Endothelial cell of umbilical vein (primary cell): ENCODE results near the gene EDC3.

ENCODE experiments used
- CTCF ChIP-seq, 2 donors: IDR thresholded peaks; 1 replicate in 1 of 2; 2 replicates in 1 of 2; pipeline ENCODE4 v1.5.1; 2011; ENCODE audit warnings: low read length in 2 of 2, mild to moderate bottlenecking in 2 of 2, moderate library complexity in 2 of 2, control low read depth in 1 of 2, inconsistent platforms in 1 of 2, low read depth in 1 of 2; ENCODE audit not compliant: insufficient read depth in 1 of 2; ENCODE audit errors: extremely low read depth in 1 of 2
- EZH2 ChIP-seq: IDR thresholded peaks from 2 replicates; pipeline ENCODE4 v1.6.1; 2012; ENCODE audit warnings: borderline replicate concordance, low read depth, mild to moderate bottlenecking, moderate library complexity, low read length, inconsistent platforms; ENCODE audit not compliant: severe bottlenecking
- MYC ChIP-seq: IDR thresholded peaks from one replicate; pipeline ENCODE4 v1.6.1; 2011; ENCODE audit warnings: mild to moderate bottlenecking, low read depth, low read length
- POLR2A ChIP-seq: IDR thresholded peaks from 2 replicates; pipeline ENCODE4 v1.6.1; 2012; ENCODE audit warnings: low read depth, mild to moderate bottlenecking, control low read depth, low read length
- POLR2AphosphoS5 ChIP-seq: IDR thresholded peaks from 2 replicates; pipeline ENCODE4 v1.6.1; 2012; ENCODE audit warnings: low read depth, mild to moderate bottlenecking, control low read depth, low read length, moderate library complexity; ENCODE audit not compliant: insufficient read depth

GRCh38 chr15:74676801-74677200 lies 19.0 kb downstream of the EDC3 start:
- TF ChIP-seq POLR2A (no peak), POLR2AphosphoS5 (no peak), CTCF (IDR thresholded peaks at IDR 0.05; ENCODE audit: extremely low read depth in 1 of 2, insufficient read depth in 1 of 2, low read depth in 1 of 2, low read length in 2 of 2) (no peak), EZH2 (no peak), MYC (no peak)
